HG03039 (cell line): ENCODE measurements around the gene AP3M1.

Source experiments
- ATAC-seq: cut with Tn5 transposase; IDR thresholded peaks from one replicate; pipeline ENCODE4 v1.9.1; 2021; ENCODE audit warnings: mild to moderate bottlenecking, moderate library complexity; ENCODE audit not compliant: unreplicated experiment

AP3M1 gene

DNA sequence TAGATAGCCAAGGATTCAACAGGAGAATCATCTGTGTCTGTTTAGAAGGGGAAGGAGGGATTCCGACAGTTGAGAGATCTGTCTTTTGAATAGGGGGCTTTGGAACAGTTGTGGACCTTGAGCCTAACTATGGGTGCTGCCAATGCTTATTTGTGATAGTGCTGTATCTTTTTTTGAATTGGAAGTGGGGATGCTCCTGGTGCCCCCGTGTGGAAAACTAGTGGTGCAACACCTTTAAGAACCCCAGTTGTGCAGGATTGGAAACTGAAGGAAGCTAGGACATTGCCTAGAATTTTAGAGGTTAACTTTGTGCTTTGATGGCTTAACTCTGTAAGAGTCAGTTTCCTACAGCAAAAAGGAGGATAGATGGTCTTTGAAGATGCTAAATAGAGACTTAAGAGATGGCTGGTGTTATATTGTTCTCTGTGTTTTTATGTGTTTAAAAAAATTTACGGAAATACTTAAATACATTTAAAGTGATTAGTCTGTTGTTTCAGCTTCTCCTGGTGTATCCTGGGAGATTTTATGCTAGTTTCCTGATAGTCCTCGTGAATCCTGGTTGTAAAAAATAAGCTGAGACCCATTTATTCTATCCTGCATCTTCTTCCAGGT is 69.3 kb downstream of the AP3M1 start:
- ATAC-seq: no peak

DNA sequence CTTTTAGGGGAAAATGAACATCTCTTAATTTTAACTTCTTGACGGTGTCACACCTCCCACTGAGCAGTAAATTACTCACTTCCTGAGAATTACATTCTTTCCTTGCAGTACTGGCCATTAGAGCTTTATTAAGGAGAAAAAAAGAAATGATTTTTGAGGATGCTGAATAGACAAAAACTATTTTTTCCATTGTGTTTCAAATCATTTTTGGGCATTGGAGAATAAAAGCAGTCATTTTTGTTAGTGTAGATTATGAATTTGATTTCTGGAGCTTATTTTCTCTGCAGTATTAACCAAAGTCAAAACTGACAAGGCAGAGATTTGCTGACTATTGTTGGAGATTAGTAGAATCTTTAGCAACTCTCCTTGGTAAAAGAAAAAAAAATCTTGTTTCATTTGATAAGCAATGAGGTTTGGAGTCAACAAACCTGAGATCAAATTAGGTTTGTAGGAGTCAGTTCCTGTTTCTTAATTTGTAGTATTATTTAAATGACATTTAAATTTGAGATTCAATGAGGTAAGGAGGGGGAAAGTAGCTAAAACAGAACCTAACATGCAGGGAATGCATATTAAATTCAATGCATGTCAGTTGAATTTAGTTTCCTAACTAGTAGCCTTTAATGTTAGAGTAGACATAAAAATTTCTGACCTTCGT is 70.6 kb downstream of the AP3M1 start:
- no peak for ATAC-seq

DNA sequence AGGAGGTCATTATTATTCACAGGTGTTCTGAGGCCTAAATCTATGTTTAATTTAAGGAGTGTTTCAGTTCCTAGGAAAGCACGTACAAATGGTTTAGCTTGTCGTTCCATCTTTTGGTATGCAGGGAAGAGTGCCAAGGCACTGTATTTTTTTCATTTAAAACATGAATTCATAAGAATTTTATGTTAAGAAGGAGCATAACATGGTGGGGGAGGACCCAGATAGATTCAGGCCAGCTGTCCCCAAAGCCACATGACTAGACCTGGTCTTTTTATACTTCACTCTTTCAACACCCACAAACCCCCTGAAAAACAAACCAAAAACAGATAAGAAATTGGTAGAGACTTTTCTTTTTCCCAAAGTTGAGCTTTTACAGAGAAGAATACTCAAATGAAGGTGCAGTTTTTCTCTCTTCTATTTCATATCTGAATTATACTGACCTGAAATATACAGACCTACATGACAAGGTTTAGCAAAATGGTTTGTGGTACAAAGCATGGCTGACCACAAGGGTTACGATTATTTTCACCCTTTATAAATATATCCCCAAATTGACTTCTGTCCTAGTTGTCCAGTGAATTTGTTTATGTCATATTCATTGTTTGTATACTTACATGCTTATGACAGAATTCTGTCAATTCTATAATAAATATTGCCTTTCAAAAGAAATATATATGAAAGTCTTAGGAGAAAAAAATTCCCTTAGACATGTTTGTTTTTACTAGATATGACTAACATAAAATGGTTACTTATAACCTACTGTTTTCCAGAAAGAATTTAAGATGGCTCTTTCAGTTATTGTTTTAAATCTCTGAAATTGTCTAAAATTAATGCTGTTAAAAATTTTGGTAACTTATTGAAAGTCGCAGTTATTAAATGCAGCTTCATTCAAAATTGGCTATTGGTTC is 71.3 kb downstream of the AP3M1 start:
- no peak for ATAC-seq

DNA sequence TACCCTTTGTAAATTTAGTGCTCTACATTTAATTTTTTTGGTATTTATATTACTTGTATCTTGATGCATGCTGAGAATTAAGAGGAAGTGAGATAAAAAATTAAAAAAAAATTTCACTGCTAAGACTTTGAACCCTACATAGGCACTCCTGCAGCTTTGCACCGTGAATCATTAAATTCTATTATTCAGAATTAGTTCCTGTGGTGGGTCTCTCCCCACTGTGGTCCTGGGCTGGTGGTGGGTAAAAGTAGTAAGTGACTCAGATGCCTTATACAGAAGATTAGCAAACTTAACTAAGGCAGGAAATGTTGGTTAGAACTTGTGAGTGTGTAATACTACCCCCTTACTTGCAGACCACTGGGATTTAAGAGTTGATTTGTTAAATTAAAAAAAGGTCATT is 72.6 kb downstream of the AP3M1 start:
- no peak for ATAC-seq

DNA sequence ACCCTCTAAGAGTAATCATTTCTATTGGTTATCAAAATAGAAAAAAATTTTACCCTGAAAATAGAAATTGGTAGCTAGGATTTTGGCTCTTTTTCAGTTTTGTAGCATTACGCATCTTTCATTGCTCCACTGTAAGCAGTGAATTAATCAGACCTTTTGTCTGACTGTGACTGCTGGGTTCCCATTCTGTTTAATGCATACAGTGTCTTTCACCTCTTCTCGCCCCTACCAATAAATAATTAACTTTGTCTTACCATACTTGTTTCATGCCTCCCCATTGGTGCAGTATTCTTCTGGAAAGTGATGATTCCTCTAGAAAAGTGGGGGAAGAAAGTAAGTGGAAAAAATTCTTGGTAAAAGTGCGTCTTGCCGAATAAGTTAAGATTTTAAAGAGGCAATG is 73.2 kb downstream of the AP3M1 start:
- no peak for ATAC-seq

DNA sequence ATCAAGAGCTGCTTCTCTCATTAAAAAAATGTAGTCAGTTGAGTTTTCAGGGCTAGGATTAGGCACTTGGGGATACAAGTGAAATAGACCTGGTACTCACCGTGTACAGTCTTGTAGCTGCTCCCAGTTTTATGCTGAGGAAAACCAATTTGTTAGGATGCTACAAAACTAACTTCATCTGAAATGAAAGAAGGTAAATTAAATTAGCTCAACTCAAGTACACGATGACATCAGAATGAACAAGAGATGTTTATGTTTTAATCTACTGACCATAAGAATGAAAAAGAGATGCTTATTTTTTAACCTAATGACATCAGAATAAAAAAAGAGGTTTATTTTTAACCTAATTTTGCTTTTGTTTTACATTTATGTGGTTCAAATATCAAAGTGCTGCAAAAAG is 73.7 kb downstream of the AP3M1 start:
- ATAC-seq: no peak

DNA sequence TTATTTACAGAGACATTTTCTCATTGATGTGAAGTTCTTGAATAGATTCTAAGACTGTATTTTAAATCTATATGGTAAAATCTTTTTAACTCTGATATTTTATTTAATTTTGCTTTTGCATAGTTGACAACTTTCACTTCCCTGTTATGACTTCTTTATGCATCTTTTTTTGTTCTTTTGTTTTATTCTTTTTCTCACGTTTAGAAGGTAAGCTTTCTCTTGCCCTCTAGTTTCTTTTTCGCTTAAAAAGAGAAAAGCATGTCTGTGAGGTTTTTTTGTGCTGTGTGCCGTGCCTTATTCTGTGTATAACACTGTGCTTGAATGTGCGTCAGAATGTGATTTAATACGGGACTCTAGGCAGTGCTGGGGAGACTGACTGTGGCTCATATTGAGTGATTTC is 74.7 kb downstream of the AP3M1 start:
- ATAC-seq: no peak

DNA sequence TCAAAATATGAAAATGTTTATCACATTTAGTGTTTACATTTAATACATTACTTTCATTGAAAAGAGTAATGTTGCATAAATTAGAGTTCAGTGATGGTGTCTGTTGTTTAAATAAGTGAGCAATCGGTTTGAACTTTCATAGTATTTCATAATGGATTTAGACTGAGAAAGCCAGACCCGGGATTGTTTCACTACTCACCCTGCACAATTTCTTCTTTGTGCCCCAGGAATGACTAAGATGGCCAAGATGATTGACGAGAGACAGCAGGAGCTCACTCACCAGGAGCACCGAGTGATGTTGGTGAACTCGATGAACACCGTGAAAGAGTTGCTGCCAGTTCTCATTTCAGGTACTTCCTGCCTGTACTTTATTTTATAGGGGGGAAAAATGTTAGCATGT is 78.1 kb downstream of the AP3M1 start:
- ATAC-seq: no peak

DNA sequence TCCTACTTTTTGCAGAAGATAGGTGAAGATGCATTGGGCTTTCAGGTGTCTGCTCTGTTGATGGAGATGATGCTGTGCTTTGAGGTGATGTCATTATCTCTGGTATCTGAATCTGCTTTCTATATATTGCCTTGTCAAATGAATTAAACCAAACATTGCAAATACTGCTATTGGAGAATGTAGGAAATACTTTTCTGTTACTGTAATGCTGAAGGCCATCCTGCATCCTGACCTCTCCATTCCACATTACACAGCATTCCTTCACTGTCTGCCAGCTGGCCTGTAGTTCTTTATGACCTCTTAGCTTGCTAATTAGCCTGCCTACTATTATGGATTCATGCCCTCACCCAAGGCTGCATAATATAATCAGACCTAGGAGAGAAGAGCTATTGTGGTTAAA is 79.5 kb downstream of the AP3M1 start:
- ATAC-seq: no peak
